K562 treated with DMSO at 1 percent for 48 hours (cell line): Measurements from ENCODE around the gene NRK. TPM values are rescaled to one million over a fixed set of nuclear protein-coding genes. Genes with fewer than 3 reads are reported as not detected.

Experiments used
- total RNA-seq: library from RNA; unstranded; fragments of 300-600 nt; gene quantifications from 2 replicates; pipeline ENCODE4 v1.2.3, GENCODE V29; 2022; ENCODE audit warnings: low replicate concordance; ENCODE audit errors: extremely low read depth

Gene NRK, protein sequence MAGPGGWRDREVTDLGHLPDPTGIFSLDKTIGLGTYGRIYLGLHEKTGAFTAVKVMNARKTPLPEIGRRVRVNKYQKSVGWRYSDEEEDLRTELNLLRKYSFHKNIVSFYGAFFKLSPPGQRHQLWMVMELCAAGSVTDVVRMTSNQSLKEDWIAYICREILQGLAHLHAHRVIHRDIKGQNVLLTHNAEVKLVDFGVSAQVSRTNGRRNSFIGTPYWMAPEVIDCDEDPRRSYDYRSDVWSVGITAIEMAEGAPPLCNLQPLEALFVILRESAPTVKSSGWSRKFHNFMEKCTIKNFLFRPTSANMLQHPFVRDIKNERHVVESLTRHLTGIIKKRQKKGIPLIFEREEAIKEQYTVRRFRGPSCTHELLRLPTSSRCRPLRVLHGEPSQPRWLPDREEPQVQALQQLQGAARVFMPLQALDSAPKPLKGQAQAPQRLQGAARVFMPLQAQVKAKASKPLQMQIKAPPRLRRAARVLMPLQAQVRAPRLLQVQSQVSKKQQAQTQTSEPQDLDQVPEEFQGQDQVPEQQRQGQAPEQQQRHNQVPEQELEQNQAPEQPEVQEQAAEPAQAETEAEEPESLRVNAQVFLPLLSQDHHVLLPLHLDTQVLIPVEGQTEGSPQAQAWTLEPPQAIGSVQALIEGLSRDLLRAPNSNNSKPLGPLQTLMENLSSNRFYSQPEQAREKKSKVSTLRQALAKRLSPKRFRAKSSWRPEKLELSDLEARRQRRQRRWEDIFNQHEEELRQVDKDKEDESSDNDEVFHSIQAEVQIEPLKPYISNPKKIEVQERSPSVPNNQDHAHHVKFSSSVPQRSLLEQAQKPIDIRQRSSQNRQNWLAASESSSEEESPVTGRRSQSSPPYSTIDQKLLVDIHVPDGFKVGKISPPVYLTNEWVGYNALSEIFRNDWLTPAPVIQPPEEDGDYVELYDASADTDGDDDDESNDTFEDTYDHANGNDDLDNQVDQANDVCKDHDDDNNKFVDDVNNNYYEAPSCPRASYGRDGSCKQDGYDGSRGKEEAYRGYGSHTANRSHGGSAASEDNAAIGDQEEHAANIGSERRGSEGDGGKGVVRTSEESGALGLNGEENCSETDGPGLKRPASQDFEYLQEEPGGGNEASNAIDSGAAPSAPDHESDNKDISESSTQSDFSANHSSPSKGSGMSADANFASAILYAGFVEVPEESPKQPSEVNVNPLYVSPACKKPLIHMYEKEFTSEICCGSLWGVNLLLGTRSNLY (N-terminal part only)
- not detected in 2 replicates for total RNA-seq

DNA sequence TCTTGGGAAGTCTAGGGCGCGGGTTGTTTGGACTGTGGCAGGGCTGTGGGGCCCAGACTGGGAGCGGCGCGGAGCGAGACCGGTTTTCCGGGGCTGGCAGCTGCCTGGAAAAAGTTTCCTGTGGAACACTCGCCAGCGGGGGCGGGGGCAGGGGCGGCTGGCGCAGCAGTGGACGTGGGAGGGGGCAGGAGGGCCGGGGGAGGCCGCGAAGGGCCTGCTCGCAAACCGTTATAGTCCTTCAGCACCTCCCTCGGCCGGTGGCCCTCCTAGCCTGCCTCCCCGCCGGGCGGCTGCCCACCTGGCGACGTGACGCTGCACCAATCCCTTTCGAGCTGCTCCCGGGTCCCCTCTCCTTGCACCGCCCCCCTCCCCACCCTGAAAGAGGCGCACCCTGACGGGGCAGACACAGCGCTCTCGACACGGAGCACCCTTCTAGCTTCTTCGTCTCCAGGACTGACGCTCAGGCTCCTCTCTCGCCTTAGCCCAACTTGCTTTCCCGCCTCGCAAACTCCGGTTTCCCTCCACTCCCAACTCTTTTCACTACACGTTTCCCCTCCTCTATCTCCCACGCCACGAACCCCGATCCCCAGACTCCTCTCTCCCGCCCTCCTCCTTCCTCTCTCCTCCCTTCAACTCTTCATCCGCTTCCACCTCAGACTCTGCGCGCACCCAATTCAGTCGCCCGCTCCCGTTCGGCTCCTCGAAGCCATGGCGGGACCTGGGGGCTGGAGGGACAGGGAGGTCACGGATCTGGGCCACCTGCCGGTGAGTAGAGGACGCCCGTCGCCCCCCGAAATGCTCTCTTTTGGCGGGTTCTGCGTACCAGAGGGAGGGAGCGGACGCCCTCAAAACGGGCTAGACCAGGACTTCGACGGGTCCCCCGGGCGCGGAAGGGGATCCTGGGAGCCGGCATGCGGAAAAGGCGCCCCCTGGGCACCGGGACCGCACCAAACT, at the start of gene NRK:
NRK (plus strand) TSS at position 402 of the 954 bp plus-strand sequence; CDS start at position 709, 307 bp downstream.

Other genes with a start within 250 kb of the NRK start
- not detected in 2 replicates for gene SERPINA7, start 216.2 kb downstream of the NRK start, total RNA-seq